AG09319 (cell line): ENCODE results near the gene RGS19.

Experiments
- DNase-seq: peaks from one replicate; pipeline ENCODE4 v3.0.0-alpha.2; 2010; ENCODE audit warnings: low read depth; ENCODE audit errors: extremely low read depth
- TF ChIP-seq, protein P1 (sequence below): IDR thresholded peaks from 2 replicates; pipeline ENCODE4 v1.5.1; 2011; ENCODE audit warnings: low read depth, mild to moderate bottlenecking, inconsistent platforms, low read length, moderate library complexity

Gene RGS19

DNA sequence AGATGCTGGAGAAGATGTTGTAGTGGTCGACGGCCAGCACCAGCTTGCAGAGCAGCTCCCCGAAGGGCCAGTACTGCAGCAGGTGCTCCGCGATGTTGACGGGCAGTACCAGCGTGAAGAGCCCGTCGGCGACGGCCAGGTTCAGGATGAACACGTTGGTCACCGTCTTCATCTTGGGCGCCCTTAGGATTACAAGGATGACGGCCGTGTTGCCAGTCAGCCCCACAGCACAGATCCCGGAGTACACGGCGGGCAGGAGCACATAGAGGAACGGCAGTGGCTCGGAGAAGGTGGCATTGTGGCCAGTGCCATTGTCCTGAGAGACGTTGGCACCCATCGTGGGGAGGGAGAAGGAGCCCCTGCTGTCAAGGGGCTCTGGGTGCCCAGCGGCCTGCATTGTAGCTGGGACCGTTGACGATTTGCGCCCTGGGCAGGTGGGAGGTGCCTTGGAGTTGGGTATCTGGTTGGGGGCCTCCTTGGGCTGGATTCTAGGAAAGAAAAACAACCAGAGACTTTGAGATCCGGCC is 27.2 kb upstream of the RGS19 start:
- DNase-seq: no peak
- TF ChIP-seq, protein P1, sequence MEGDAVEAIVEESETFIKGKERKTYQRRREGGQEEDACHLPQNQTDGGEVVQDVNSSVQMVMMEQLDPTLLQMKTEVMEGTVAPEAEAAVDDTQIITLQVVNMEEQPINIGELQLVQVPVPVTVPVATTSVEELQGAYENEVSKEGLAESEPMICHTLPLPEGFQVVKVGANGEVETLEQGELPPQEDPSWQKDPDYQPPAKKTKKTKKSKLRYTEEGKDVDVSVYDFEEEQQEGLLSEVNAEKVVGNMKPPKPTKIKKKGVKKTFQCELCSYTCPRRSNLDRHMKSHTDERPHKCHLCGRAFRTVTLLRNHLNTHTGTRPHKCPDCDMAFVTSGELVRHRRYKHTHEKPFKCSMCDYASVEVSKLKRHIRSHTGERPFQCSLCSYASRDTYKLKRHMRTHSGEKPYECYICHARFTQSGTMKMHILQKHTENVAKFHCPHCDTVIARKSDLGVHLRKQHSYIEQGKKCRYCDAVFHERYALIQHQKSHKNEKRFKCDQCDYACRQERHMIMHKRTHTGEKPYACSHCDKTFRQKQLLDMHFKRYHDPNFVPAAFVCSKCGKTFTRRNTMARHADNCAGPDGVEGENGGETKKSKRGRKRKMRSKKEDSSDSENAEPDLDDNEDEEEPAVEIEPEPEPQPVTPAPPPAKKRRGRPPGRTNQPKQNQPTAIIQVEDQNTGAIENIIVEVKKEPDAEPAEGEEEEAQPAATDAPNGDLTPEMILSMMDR: no peak

DNA sequence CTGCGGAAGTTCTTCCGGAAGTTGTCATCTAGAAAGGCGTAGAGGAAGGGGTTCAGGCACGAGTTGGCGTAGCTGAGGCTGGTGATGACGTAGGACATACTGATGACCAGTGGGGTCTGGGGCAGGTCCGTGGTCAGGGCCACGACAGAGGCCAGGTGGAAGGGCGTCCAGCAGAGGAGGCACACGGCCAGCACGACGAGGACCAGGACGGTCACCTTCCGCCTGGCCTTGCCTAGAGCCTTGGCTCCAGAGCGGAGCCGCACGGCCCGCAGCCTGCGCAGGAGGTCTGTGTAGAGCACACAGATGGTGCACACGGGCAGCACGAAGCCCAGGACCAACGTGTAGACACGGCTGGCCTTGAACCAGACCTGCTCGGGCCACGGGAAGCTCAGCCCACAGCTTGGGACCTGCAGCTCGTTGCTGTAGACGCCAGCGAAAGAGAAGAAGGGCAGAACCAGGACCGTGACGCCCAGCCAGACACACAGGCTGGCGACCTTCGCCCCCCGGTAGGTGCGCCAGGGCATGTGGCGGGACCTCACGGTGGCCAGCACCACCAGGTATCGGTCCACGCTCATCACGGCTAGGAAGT is 26.6 kb upstream of the RGS19 start:
- no peak for DNase-seq
- TF ChIP-seq, protein P1: no peak

DNA sequence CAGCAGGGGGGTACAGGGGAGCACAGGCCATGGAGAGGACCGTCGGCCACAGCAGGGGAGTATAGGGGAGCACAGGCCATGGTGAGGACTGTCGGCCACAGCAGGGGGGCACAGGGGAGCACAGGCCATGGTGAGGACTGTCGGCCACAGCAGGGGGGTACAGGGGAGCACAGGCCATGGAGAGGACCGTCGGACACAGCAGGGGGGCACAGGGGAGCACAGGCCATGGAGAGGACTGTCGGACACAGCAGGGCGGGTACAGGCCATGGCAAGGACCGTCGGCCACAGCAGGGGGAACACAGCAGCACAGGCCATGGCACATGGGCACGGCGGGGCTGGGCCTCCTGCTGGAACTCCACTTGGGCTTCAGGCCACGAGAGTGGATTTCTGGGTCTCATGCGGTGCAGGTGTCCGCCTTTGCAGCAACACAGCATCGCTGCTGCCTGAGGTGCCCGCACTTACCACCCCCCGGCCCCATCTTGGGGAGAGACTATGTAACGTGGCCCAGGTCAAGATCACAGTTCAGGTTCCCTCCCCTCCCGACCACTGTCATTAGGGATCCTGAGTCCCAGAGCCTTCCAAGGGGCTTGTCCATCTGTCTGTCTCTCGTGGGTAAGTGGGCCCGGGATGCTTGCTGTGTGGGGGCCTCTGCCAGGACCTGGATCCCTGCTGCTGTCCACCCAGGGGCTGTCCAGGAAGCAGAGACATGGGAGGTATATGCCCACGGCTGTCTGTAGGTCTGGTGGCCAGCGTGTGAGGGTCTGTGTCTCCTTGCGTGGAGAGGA is 25.5 kb upstream of the RGS19 start:
- TF ChIP-seq, protein P1: no peak
- DNase-seq: no peak

DNA sequence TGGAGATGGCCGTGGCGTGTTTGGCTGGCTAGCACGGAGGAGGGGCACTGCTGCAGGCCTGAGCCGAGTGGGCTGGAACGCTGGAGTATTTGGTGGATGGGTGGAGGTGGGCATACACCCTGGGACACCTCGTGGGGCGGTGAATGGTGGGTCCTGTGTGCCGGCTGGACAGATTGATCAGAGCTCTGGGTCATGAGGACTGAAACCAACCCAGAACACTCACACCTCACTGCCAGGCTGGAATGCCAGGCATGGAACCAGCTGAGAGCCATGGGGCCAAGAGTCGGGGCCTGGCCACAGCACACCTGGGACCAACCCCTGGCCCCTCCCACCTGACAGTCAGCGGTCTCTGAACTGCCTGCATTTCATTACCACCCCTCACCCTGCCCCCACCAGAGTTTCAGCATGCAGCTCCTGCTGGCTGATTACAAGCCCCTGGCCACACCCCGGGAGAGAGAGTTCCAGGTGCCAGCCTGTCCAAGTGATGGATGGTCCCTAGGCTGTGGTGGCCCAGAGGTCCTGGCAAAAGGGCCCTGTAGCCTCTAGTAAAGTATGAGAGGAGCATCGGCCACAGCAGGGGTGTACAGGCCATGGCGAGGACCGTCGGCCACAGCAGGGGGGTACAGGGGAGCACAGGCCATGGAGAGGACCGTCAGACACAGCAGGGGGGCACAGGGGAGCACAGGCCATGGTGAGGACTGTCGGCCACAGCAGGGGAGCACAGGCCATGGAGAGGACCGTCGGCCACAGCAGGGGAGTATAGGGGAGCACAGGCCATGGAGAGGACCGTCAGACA is 24.8 kb upstream of the RGS19 start:
- no peak for DNase-seq
- TF ChIP-seq, protein P1: no peak

DNA sequence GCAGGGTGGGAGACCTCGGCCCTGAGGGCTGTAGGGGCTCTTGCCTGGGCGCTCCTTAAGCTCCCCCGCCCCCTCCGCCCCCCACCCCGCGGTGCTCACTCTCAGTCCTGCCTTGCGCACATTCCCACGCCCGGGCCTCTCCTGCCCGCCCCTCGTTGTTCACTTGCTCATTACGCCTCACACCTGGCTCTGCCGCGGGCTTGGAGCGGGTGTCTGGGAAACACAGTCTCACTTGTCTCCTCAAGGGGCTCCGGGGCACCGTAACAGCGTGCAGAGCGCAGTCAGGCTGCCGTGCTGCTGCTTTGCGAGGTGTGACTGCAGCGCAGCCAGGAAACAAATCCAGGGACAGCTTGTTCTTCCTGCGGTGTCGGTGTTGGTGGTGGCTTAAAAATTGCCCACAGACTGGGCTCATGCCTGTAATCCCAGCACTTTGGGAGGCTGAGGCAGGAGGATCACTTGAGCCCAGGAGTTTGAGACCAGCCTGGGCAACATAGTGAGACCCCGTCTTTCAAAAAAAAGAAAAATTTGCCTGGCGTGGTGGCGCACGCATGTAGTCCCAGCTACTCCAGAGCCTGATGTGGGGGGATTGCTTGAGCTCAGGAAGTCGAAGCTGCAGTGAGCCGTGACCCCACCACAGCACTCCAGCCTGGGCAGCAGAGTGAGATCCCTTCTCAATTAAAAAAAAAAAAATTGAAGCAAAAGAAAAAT is 23.5 kb upstream of the RGS19 start:
- no peak for DNase-seq
- TF ChIP-seq, protein P1: no peak

DNA sequence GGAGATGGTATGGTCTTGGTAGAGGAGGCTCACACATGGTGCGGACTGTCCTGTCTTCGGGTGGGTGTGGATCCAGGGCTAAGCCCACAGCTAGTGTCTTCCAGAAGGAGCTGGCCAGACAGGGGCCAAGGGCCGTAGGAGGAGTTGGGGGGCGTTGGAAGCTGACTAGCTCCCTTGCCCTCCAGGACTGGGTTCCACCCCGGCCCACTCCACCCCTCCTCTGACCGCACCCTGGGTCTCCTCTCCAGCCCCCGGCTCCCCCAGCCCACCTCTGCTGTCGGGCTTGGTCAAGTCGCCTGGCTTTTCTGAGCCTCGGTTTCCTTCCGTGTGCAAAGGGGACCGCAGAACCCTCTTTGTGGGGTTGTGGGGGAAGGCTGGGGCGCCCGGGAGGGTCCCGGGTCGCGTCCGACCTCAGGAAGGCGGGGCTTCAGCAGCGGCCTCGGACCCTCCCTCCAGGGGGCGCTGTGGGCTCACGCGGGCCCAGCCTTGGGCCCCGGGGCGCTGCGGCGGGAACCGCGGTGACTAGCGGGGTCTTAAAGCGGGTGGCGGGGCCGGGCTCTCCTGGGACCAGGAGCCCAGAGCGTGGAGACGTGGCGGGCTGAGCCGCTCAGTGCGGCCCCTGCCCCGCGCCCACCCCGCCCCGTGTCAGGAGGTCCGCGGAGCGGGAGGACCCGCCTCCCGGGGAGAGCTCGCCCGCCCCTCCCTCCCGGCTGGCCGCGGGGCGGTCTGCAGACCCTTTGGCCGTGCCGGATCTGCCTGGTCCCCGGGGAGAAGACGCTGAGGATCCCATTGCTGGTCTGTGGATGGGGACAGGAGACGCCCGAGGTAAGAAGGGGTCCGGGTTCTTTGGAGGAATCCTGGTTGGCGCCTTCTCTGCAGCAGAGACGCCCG is 22.7 kb upstream of the RGS19 start:
- DNase-seq: no peak

More for the DNA sequence above, 22.7 kb upstream of the RGS19 start:
- TF ChIP-seq, protein P1: peak; percentile 37
